Muscle layer of duodenum (tissue), 2 donors: ENCODE measurements around the gene NOG.

ENCODE experiments used
- H3K27ac ChIP-seq: one replicate; pipeline ENCODE4 v1.7.0; 2013; ENCODE audit warnings: mild to moderate bottlenecking, low read length
- H3K27me3 ChIP-seq: one replicate; pipeline ENCODE4 v1.7.0; 2013; ENCODE audit warnings: low read depth, mild to moderate bottlenecking, control low read depth, low read length
- H3K36me3 ChIP-seq, 2 donors: one replicate each; pipeline ENCODE4 v1.7.0; 2013; ENCODE audit warnings: low read length in 2 of 2, control low read depth in 1 of 2, mild to moderate bottlenecking in 1 of 2; ENCODE audit not compliant: insufficient read depth in 2 of 2, control insufficient read depth in 1 of 2
- H3K4me1 ChIP-seq, 2 donors: one replicate each; pipeline ENCODE4 v1.7.0; 2013; ENCODE audit warnings: low read length in 2 of 2, mild to moderate bottlenecking in 2 of 2, control low read depth in 1 of 2, moderate library complexity in 1 of 2; ENCODE audit not compliant: insufficient read depth in 2 of 2, control insufficient read depth in 1 of 2
- H3K4me3 ChIP-seq, 2 donors: one replicate each; pipeline ENCODE4 v1.7.0; 2013; ENCODE audit warnings: low read length in 2 of 2, low read depth in 1 of 2, mild to moderate bottlenecking in 1 of 2
- H3K9me3 ChIP-seq, 2 donors: one replicate each; pipeline ENCODE4 v1.7.0; 2013; ENCODE audit warnings: low read length in 2 of 2, control low read depth in 1 of 2, mild to moderate bottlenecking in 1 of 2; ENCODE audit not compliant: control insufficient read depth in 1 of 2
- donor health status: healthy.

The NOG gene

DNA sequence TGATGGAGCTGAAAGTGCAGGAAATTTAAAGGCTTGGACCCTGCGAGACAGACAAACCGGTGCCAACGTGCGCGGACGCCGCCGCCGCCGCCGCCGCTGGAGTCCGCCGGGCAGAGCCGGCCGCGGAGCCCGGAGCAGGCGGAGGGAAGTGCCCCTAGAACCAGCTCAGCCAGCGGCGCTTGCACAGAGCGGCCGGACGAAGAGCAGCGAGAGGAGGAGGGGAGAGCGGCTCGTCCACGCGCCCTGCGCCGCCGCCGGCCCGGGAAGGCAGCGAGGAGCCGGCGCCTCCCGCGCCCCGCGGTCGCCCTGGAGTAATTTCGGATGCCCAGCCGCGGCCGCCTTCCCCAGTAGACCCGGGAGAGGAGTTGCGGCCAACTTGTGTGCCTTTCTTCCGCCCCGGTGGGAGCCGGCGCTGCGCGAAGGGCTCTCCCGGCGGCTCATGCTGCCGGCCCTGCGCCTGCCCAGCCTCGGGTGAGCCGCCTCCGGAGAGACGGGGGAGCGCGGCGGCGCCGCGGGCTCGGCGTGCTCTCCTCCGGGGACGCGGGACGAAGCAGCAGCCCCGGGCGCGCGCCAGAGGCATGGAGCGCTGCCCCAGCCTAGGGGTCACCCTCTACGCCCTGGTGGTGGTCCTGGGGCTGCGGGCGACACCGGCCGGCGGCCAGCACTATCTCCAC is at the start of gene NOG:
Gene NOG (plus strand): TSS at position 54 of the 674 bp plus-strand sequence. CDS start 525 bp downstream, at position 579.
- no peaks in the 10 kb centered on the region for H3K9me3 ChIP-seq
- peaks cover 38% of the 10 kb centered on the region for H3K27me3 ChIP-seq
- H3K4me3 ChIP-seq: peak within 1 kb of the TSS; percentile 60 to 78
- no peak within 1 kb of the TSS for H3K27ac ChIP-seq
- H3K36me3 ChIP-seq: no peaks in the 10 kb centered on the region
- peaks cover 0 to 42% of the 10 kb centered on the region in 2 donors for H3K4me1 ChIP-seq

GRCh38 chr17:56545106-56545505 is 48.4 kb upstream of the NOG start:
- Histone ChIP-seq H3K27me3 (no peaks in the 10 kb centered on the region), H3K4me1 (no peaks in the 10 kb centered on the region), H3K9me3 (peaks cover 0 to 6% of the 10 kb centered on the region in 2 donors), H3K27ac (no peak overlapping the region), H3K4me3 (no peak overlapping the region), H3K36me3 (no peaks in the 10 kb centered on the region)

DNA sequence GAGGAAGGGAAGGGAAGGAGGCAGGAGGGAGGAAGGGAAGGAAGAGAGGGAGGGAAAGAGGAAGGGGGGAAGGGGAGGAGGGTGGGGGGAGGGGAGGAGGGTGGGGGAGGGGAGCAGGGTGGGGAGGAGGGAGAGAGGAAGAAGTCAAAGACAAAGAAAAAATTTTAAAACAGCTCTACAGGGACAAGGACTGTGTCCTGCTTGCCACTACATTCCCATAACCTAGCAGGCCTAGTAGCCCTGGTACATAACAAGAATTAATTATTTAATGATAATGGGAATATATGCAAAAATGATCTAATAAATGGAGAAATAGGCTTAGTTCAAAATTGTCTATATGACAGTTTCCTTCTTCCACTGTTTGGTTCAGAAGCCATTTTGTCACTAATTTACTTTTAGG is 47.6 kb upstream of the NOG start:
- H3K27me3 ChIP-seq: no peaks in the 10 kb centered on the region
- no peaks in the 10 kb centered on the region for H3K4me1 ChIP-seq
- peaks cover 0 to 7% of the 10 kb centered on the region in 2 donors for H3K9me3 ChIP-seq
- no peak overlapping the region for H3K4me3 ChIP-seq
- no peak overlapping the region for H3K27ac ChIP-seq
- H3K36me3 ChIP-seq: no peaks in the 10 kb centered on the region

GRCh38 chr17:56548661-56549060 is 44.8 kb upstream of the NOG start:
- Histone ChIP-seq H3K4me3 (no peak overlapping the region), H3K27me3 (no peaks in the 10 kb centered on the region), H3K9me3 (peaks cover 0 to 13% of the 10 kb centered on the region in 2 donors), H3K27ac (no peak overlapping the region), H3K36me3 (no peaks in the 10 kb centered on the region), H3K4me1 (no peaks in the 10 kb centered on the region)

GRCh38 chr17:56549501-56549900 is 44.0 kb upstream of the NOG start:
- H3K27me3 ChIP-seq: no peaks in the 10 kb centered on the region
- H3K4me1 ChIP-seq: no peaks in the 10 kb centered on the region
- H3K9me3 ChIP-seq: peaks cover 0 to 13% of the 10 kb centered on the region in 2 donors
- no peak overlapping the region for H3K27ac ChIP-seq
- H3K36me3 ChIP-seq: no peaks in the 10 kb centered on the region
- H3K4me3 ChIP-seq: no peak overlapping the region

DNA sequence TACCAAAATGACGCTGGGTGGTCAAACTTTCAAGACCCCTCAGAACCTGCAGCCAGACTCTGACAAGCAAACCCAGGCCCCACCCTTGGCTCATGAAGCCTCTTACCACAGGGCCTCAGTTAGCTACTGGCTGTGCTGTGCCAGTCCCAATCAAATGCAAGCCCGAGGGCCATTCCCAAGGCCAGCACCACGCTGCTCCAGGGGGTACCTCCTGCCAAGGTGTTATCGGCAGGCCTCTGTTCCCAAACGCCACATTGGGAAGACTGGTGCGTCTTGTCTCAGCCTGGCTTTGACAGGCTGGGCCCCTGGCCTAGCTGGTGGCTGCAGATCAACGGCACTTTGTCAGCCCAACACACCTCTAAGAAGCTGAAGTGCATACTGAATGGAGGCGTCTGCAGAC is 35.8 kb upstream of the NOG start:
- Histone ChIP-seq H3K9me3 (peaks cover 0 to under 1% of the 10 kb centered on the region in 2 donors), H3K36me3 (no peaks in the 10 kb centered on the region), H3K27ac (no peak overlapping the region), H3K4me3 (no peak overlapping the region), H3K27me3 (no peaks in the 10 kb centered on the region), H3K4me1 (no peaks in the 10 kb centered on the region)

DNA sequence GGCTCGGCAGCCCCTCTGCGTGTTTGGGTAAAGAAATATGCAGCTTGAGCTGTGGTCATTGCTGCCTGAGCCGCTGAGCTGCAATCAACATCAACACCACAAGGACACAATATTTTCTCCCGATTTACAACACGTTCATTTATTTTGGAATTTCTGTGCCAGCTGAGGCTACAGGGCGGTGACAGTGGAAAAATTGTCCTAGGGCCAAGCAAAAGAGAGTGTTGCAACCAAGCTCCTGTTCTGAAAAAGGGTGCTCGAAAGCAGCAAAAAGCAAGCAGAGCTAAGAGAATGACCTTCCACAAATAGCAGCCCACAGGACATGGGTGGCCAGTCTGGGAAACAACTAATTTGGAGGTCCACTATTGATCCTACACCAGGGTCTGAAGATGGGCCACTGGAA is 35.4 kb upstream of the NOG start:
- Histone ChIP-seq H3K36me3 (no peaks in the 10 kb centered on the region), H3K4me3 (no peak overlapping the region), H3K27me3 (no peaks in the 10 kb centered on the region), H3K4me1 (no peaks in the 10 kb centered on the region), H3K27ac (no peak overlapping the region), H3K9me3 (no peaks in the 10 kb centered on the region)

- Histone ChIP-seq H3K36me3 (no peaks in the 10 kb centered on the region), H3K4me3 (no peak overlapping the region), H3K27me3 (no peaks in the 10 kb centered on the region), H3K27ac (no peak overlapping the region), H3K4me1 (no peaks in the 10 kb centered on the region), H3K9me3 (no peaks in the 10 kb centered on the region)
Measured at GRCh38 chr17:56570199-56570598, 23.3 kb upstream of the NOG start.

DNA sequence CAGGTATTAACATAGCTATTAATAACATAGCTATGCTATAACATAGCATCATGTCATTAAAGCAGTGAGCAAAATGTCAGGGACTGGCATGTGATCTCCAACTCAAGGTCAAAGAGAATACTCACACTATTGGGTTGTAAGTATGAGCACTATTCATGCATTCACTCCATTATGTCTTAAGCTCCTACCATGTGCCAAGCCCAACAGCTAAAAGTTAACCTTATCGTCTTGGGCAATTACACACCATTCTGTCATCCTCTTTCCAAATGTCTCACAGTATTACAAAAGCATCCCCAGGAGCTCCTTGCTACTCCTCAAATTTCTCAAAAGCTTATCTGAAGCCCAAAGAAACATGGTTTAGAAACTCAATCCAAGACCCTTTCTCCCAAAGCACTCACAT is 22.0 kb upstream of the NOG start:
- Histone ChIP-seq H3K4me3 (no peak overlapping the region), H3K9me3 (no peaks in the 10 kb centered on the region), H3K27me3 (no peaks in the 10 kb centered on the region), H3K27ac (no peak overlapping the region), H3K4me1 (no peaks in the 10 kb centered on the region), H3K36me3 (no peaks in the 10 kb centered on the region)

DNA sequence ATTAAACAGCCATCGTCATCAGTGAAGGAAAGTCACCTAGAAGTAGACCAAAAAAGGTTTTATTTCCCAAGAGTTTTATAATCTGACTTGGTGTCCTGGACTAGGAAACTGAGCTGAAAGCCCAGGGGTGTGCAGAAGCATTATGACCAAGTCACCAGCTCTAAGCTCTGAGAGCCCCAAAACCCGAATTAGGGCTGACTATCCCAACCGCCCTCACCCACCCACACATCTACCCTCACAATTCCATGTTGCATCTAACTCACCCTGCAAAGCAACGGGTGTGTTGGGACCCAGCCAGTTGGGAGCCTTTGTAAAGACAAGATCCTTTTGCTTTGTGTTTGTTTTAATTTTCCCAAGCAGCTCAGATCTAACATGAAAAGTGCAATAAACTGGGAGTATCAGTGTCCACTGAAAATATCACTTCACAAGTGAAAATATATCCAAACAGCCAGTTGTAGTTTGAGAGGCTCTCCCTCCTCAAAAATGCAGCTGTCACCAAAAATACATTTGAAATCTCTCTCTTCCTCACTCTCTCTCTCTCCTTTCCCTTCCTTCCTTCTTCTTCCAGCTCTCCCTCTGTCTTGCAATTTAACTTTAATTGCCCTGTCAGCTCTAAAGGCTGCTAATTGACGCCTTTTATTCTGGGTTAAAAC is 16.2 kb upstream of the NOG start:
- no peak overlapping the region for H3K27ac ChIP-seq
- no peaks in the 10 kb centered on the region for H3K9me3 ChIP-seq
- no peaks in the 10 kb centered on the region for H3K36me3 ChIP-seq
- H3K4me3 ChIP-seq: peak overlapping the region in 1 of 2 donors; percentile 6
- peaks cover 0 to 8% of the 10 kb centered on the region in 2 donors for H3K4me1 ChIP-seq
- no peaks in the 10 kb centered on the region for H3K27me3 ChIP-seq

- H3K27me3 ChIP-seq: no peaks in the 10 kb centered on the region
- H3K9me3 ChIP-seq: no peaks in the 10 kb centered on the region
- no peaks in the 10 kb centered on the region for H3K36me3 ChIP-seq
- peaks cover 0 to 8% of the 10 kb centered on the region in 2 donors for H3K4me1 ChIP-seq
- H3K27ac ChIP-seq: no peak overlapping the region
- H3K4me3 ChIP-seq: peak overlapping the region in 1 of 2 donors; percentile 6
Measured at GRCh38 chr17:56577843-56578204, 15.7 kb upstream of the NOG start.
